Panc1 (cell line): ENCODE results near the gene CLK2. TPM values are rescaled to one million over a fixed set of nuclear protein-coding genes. Genes with fewer than 3 reads are reported as not detected.
A peak's percentile ranks its signal among the peaks of the same experiment; 100 is the strongest.

Source experiments
- ATAC-seq: fragments of 200-7000 bp; cut with Tn5 transposase; 2 replicates; pipeline ENCODE4 v1.9.1; 2020; ENCODE audit warnings: mild to moderate bottlenecking, moderate library complexity
- BruUV-seq: library from RNA; stranded (reverse); fragments of 400-500 nt; replicated peaks from 2 replicates; lab custom pipeline; 2021; lab: Mats Ljungman, UMichigan
- CTCF ChIA-PET: fragments of 300-600 bp; sonication (Branson Sonifier 250); formaldehyde crosslinking; loops from one replicate; lab custom pipeline; 2022; ENCODE audit warnings: antibody characterized with exemption; lab: Charles Lee
- POLR2A ChIA-PET: fragments of 300-600 bp; sonication (Branson Sonifier 250); formaldehyde crosslinking; loops from one replicate; lab custom pipeline; 2022; ENCODE audit warnings: antibody characterized with exemption; lab: Charles Lee
- DNase-seq: peaks from one replicate; pipeline ENCODE4 v3.0.0-alpha.2; 2010; ENCODE audit warnings: low read depth, low spot score
- H3K27ac ChIP-seq: 2 replicates; pipeline ENCODE4 v1.5.1; 2011; ENCODE audit warnings: mild to moderate bottlenecking, low read length, inconsistent platforms
- H3K27me3 ChIP-seq: fragments of 200-500 bp; sonication (Bioruptor generic); 2 replicates; pipeline ENCODE4 v1.6.0; 2014; ENCODE audit warnings: low read length, inconsistent platforms; ENCODE audit not compliant: control insufficient read depth, insufficient read depth
- H3K36me3 ChIP-seq: fragments of 200-500 bp; sonication (Bioruptor generic); 2 replicates; pipeline ENCODE4 v1.5.1; 2014; ENCODE audit warnings: inconsistent platforms, mild to moderate bottlenecking, low read length, moderate library complexity; ENCODE audit not compliant: control insufficient read depth, insufficient read depth
- H3K4me1 ChIP-seq: 2 replicates; pipeline ENCODE4 v1.5.1; 2011; ENCODE audit warnings: inconsistent platforms, mild to moderate bottlenecking, low read length, moderate library complexity; ENCODE audit not compliant: control insufficient read depth, insufficient read depth
- H3K4me3 ChIP-seq, 2 experiments: 2 replicates each; pipeline ENCODE4 v1.5.1; 2011 to 2012; ENCODE audit warnings: low read depth in 2 of 2, low read length in 2 of 2, mild to moderate bottlenecking in 2 of 2, inconsistent platforms in 1 of 2, moderate library complexity in 1 of 2
- H3K9me3 ChIP-seq: fragments of 200-500 bp; sonication (Bioruptor generic); 2 replicates; pipeline ENCODE4 v1.5.1; 2014; ENCODE audit warnings: low read depth, mild to moderate bottlenecking, inconsistent platforms, low read length, moderate library complexity; ENCODE audit not compliant: control insufficient read depth, insufficient read depth
- POLR2AphosphoS5 ChIP-seq: IDR thresholded peaks from 2 replicates; pipeline ENCODE4 v1.6.1; 2012; ENCODE audit warnings: mild to moderate bottlenecking, low read depth, low read length, moderate library complexity
- SIN3A ChIP-seq: IDR thresholded peaks from 2 replicates; pipeline ENCODE4 v1.6.1; 2012; ENCODE audit warnings: low read depth, mild to moderate bottlenecking, low read length, moderate library complexity, borderline replicate concordance; ENCODE audit not compliant: insufficient read depth
- TCF7L2 ChIP-seq: IDR thresholded peaks from 2 replicates; pipeline ENCODE4 v1.6.1; 2011; ENCODE audit warnings: mild to moderate bottlenecking, low read depth, low read length, inconsistent platforms
- in situ Hi-C: cut with HindIII; loops from 2 replicates; pipeline ENCODE4 v1.10.0; 2016; ENCODE audit warnings: low sequenced_read_pairs, low pct_unique_long_range_greater_than_20kb
- intact Hi-C: fragments of 100-400 bp; cut with micrococcal nuclease; formaldehyde crosslinking; loops from one replicate; pipeline ENCODE4 v1.10.0; 2022; ENCODE audit not compliant: unreplicated experiment
- total RNA-seq: library from RNA; stranded (reverse); gene quantifications from one replicate; pipeline ENCODE4 v1.2.1, GENCODE V29; 2021; ENCODE audit not compliant: unreplicated experiment
- TF ChIP-seq, protein P1 (sequence below): fragments of 450-650 bp; IDR thresholded peaks from 2 replicates; pipeline ENCODE4 v1.5.1; 2017; ENCODE audit warnings: mild to moderate bottlenecking
- TF ChIP-seq, protein P2 (sequence below), 2 experiments: IDR thresholded peaks; 2 replicates each; pipeline ENCODE4 v1.6.1; 2011 to 2012; ENCODE audit warnings: low read depth in 2 of 2, control low read depth in 1 of 2, low read length in 1 of 2, mild to moderate bottlenecking in 1 of 2, moderate library complexity in 1 of 2; ENCODE audit not compliant: insufficient read depth in 1 of 2

CLK2 gene
- total RNA-seq, 1 experiment from 2014 or later = 43.6 TPM

DNA sequence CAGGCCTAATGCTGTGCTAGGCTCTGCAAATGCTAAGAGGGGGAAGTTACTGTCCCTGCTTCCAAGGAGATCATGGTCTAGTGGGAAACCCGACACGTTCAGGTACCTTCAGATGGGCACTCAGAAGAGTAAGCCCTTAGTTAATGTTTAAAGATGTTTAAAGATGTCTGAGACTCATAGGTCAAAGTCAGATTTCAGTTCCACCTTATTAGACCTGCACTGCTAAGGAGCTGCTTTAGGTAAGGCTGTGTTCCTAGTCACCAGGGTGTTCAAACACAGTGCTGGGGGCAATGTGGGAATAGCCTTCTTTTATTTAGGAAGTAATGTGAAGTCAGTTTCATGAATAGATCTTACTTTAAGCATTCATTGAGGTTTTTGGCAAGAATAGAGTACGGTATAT is 43.6 kb upstream of the CLK2 start:
- in situ Hi-C loops (no loop called here), intact Hi-C loops (no loop called here)
- DNase-seq = no peak
- no peak overlapping the region for H3K4me3 ChIP-seq
- no peak overlapping the region for H3K27ac ChIP-seq
- TF ChIP-seq TCF7L2 = no peak
- TF ChIP-seq, protein P1, sequence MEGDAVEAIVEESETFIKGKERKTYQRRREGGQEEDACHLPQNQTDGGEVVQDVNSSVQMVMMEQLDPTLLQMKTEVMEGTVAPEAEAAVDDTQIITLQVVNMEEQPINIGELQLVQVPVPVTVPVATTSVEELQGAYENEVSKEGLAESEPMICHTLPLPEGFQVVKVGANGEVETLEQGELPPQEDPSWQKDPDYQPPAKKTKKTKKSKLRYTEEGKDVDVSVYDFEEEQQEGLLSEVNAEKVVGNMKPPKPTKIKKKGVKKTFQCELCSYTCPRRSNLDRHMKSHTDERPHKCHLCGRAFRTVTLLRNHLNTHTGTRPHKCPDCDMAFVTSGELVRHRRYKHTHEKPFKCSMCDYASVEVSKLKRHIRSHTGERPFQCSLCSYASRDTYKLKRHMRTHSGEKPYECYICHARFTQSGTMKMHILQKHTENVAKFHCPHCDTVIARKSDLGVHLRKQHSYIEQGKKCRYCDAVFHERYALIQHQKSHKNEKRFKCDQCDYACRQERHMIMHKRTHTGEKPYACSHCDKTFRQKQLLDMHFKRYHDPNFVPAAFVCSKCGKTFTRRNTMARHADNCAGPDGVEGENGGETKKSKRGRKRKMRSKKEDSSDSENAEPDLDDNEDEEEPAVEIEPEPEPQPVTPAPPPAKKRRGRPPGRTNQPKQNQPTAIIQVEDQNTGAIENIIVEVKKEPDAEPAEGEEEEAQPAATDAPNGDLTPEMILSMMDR = no peak
- TF ChIP-seq, protein P2, sequence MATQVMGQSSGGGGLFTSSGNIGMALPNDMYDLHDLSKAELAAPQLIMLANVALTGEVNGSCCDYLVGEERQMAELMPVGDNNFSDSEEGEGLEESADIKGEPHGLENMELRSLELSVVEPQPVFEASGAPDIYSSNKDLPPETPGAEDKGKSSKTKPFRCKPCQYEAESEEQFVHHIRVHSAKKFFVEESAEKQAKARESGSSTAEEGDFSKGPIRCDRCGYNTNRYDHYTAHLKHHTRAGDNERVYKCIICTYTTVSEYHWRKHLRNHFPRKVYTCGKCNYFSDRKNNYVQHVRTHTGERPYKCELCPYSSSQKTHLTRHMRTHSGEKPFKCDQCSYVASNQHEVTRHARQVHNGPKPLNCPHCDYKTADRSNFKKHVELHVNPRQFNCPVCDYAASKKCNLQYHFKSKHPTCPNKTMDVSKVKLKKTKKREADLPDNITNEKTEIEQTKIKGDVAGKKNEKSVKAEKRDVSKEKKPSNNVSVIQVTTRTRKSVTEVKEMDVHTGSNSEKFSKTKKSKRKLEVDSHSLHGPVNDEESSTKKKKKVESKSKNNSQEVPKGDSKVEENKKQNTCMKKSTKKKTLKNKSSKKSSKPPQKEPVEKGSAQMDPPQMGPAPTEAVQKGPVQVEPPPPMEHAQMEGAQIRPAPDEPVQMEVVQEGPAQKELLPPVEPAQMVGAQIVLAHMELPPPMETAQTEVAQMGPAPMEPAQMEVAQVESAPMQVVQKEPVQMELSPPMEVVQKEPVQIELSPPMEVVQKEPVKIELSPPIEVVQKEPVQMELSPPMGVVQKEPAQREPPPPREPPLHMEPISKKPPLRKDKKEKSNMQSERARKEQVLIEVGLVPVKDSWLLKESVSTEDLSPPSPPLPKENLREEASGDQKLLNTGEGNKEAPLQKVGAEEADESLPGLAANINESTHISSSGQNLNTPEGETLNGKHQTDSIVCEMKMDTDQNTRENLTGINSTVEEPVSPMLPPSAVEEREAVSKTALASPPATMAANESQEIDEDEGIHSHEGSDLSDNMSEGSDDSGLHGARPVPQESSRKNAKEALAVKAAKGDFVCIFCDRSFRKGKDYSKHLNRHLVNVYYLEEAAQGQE (IDR thresholded peaks at IDR 0.05; ENCODE audit: insufficient read depth in 1 of 2, low read depth in 2 of 2, low read length in 1 of 2) = no peak
- BruUV-seq = TSS peak; percentile 31
- CTCF ChIA-PET = interaction anchor here (0.6 kb wide), 1 partner anchor 9 kb away, joined by 5 read pairs; the partner anchor contains the start of gene FDPS
- no peak for ATAC-seq
- POLR2A ChIA-PET = interaction anchor here (0.9 kb wide), 1 partner anchor 66 kb away, joined by 3 read pairs; no protein-coding TSS in a partner anchor
- no peaks in the 10 kb centered on the region for H3K36me3 ChIP-seq
- no peaks in the 10 kb centered on the region for H3K9me3 ChIP-seq
- H3K27me3 ChIP-seq = no peaks in the 10 kb centered on the region
- H3K4me1 ChIP-seq = peaks cover 20% of the 10 kb centered on the region

DNA sequence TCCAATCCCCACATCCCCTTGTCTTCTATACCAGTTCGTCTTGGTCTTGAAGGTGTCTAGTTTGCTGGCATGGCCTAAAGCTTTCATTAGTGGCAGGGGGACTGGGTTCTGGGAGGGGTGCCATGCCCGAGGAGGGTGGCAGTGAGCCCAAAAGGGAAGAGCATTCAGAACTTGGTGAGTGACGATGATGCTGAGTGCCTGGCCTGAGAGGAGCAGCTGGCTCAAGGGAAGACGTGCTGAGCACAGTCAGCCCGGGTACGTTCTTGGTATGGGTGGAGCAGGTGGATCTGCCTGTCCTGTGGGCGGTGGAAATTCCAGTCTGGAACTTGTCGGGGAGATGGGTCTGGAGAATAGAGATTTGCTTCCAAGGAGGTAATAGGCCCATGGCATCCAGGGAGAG is 40.0 kb upstream of the CLK2 start:
- DNase-seq (no peak), ATAC-seq (no peak)
- BruUV-seq = no TSS peak
- intact Hi-C loops = loop anchor here (2.0 kb wide), 1 partner anchor 30 kb away; no protein-coding TSS in a partner anchor
- no peak for TF ChIP-seq POLR2AphosphoS5
- Histone ChIP-seq H3K9me3 (no peaks in the 10 kb centered on the region), H3K4me1 (peaks cover 7% of the 10 kb centered on the region; the same call in 1 of the 2 replicates), H3K36me3 (peaks cover 7% of the 10 kb centered on the region; the same call in 1 of the 2 replicates), H3K4me3 (no peak overlapping the region), H3K27me3 (no peaks in the 10 kb centered on the region), H3K27ac (no peak overlapping the region)
- CTCF ChIA-PET = no interaction called here
- POLR2A ChIA-PET = interaction anchor here (0.6 kb wide), 1 partner anchor 14 kb away, joined by 5 read pairs; no protein-coding TSS in a partner anchor
- in situ Hi-C loops = no loop called here

DNA sequence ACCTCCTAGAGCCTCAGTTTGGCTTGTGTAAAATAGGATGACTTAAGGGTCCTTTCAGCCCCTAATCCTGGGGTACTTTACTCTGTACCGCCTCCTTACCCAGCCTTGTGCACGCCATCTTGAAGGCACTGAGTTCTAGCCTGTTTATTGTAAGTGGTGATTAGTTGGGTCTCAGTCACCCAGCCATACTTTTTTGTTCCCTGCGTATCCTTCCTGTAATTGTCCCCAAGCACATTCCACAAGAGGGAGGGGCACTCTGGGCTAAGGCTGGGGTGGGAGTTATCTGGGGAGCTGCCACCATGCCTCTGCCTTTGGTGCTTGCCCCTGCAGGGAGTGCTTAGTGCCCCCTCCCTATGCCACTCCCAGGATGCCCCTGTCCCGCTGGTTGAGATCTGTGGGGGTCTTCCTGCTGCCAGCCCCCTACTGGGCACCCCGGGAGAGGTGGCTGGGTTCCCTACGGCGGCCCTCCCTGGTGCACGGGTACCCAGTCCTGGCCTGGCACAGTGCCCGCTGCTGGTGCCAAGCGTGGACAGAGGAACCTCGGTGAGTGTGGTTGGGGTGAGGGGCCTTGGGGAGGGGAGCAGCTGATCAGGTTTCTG is 36.2 kb upstream of the CLK2 start:
- CTCF ChIA-PET = no interaction called here
- no TSS peak for BruUV-seq
- Histone ChIP-seq H3K4me1 (peaks cover 9% of the 10 kb centered on the region; the same call in 1 of the 2 replicates), H3K9me3 (no peaks in the 10 kb centered on the region), H3K36me3 (peaks cover 7% of the 10 kb centered on the region; the same call in 1 of the 2 replicates), H3K27me3 (no peaks in the 10 kb centered on the region), H3K27ac (peak overlapping the region; percentile 97), H3K4me3 (peak overlapping the region; percentile 99)
- no peak for TF ChIP-seq SIN3A
- TF ChIP-seq TCF7L2 = no peak
- TF ChIP-seq, protein P1 = no peak
- TF ChIP-seq POLR2AphosphoS5 = no peak
- TF ChIP-seq, protein P2 (IDR thresholded peaks at IDR 0.05; ENCODE audit: insufficient read depth in 1 of 2, low read depth in 2 of 2, low read length in 1 of 2) = no peak
- intact Hi-C loops = no loop called here
- POLR2A ChIA-PET = interaction anchor here (0.6 kb wide), 1 partner anchor 339 kb away, joined by 4 read pairs; no protein-coding TSS in a partner anchor
- DNase-seq = no peak
- in situ Hi-C loops = no loop called here
- no peak for ATAC-seq
